ENCODE results near the gene ATP8A1. TPM values are rescaled to one million over a fixed set of nuclear protein-coding genes. Genes with fewer than 3 reads are reported as not detected.
A peak's percentile ranks its signal among the peaks of the same experiment; 100 is the strongest.
"Not testable (repeated sequence)": the region's sequence is repeated elsewhere in the genome, so short reads cannot be mapped to it uniquely, and the experiment has no call there.

The ATP8A1 gene
- total RNA-seq, 1 experiment from 2014 or later: 0.29 TPM

GRCh38 chr4:42391355-42391664, 265.6 kb downstream of the ATP8A1 start:
- in situ Hi-C loops (cut with HindIII; ENCODE audit: low pct_unique_long_range_greater_than_20kb, low sequenced_read_pairs): no loop called here
- no peak for DNase-seq (ENCODE audit: low read depth, low spot score)

- in situ Hi-C loops (cut with HindIII; ENCODE audit: low pct_unique_long_range_greater_than_20kb, low sequenced_read_pairs): no loop called here
These were observed 266.1 kb downstream of the ATP8A1 start for GRCh38 chr4:42390622-42391354.

GRCh38 chr4:42385516-42385915, 271.4 kb downstream of the ATP8A1 start:
- no peak for DNase-seq (ENCODE audit: low read depth, low spot score)
- in situ Hi-C loops (cut with HindIII; ENCODE audit: low pct_unique_long_range_greater_than_20kb, low sequenced_read_pairs): no loop called here

More at GRCh38 chr4:42390622-42391354, 266.1 kb downstream of the ATP8A1 start:
- DNase-seq (ENCODE audit: low read depth, low spot score): no peak

GRCh38 chr4:42381666-42382065, 275.2 kb downstream of the ATP8A1 start:
- DNase-seq (ENCODE audit: low read depth, low spot score): no peak
- in situ Hi-C loops (cut with HindIII; ENCODE audit: low pct_unique_long_range_greater_than_20kb, low sequenced_read_pairs): no loop called here

GRCh38 chr4:42377497-42377896, 279.4 kb downstream of the ATP8A1 start:
- DNase-seq (ENCODE audit: low read depth, low spot score): no peak
- in situ Hi-C loops (cut with HindIII; ENCODE audit: low pct_unique_long_range_greater_than_20kb, low sequenced_read_pairs): no loop called here

GRCh38 chr4:42372303-42372702, 284.6 kb downstream of the ATP8A1 start:
- DNase-seq (ENCODE audit: low read depth, low spot score); in situ Hi-C loops (cut with HindIII; ENCODE audit: low pct_unique_long_range_greater_than_20kb, low sequenced_read_pairs): not testable (repeated sequence)

GRCh38 chr4:42371305-42372252, 285.3 kb downstream of the ATP8A1 start:
- in situ Hi-C loops (cut with HindIII; ENCODE audit: low pct_unique_long_range_greater_than_20kb, low sequenced_read_pairs): no loop called here
- peak; percentile 66 for DNase-seq (ENCODE audit: low read depth, low spot score)

GRCh38 chr4:42369489-42369888, 287.4 kb downstream of the ATP8A1 start:
- in situ Hi-C loops (cut with HindIII; ENCODE audit: low pct_unique_long_range_greater_than_20kb, low sequenced_read_pairs): no loop called here
- no peak for DNase-seq (ENCODE audit: low read depth, low spot score)

- DNase-seq (ENCODE audit: low read depth, low spot score): no peak
- in situ Hi-C loops (cut with HindIII; ENCODE audit: low pct_unique_long_range_greater_than_20kb, low sequenced_read_pairs): no loop called here
These were observed 289.9 kb downstream of the ATP8A1 start for GRCh38 chr4:42366959-42367358.

- in situ Hi-C loops (cut with HindIII; ENCODE audit: low pct_unique_long_range_greater_than_20kb, low sequenced_read_pairs): no loop called here
- no peak for DNase-seq (ENCODE audit: low read depth, low spot score)
These were observed 292.4 kb downstream of the ATP8A1 start for GRCh38 chr4:42364266-42365053.

- in situ Hi-C loops (cut with HindIII; ENCODE audit: low pct_unique_long_range_greater_than_20kb, low sequenced_read_pairs): no loop called here
- DNase-seq (ENCODE audit: low read depth, low spot score): no peak
These were observed 293.3 kb downstream of the ATP8A1 start for GRCh38 chr4:42363614-42364013.

- DNase-seq (ENCODE audit: low read depth, low spot score): no peak
- in situ Hi-C loops (cut with HindIII; ENCODE audit: low pct_unique_long_range_greater_than_20kb, low sequenced_read_pairs): no loop called here
These were observed 294.3 kb downstream of the ATP8A1 start for GRCh38 chr4:42362591-42362990.

GRCh38 chr4:42361456-42361855, 295.4 kb downstream of the ATP8A1 start:
- in situ Hi-C loops (cut with HindIII; ENCODE audit: low pct_unique_long_range_greater_than_20kb, low sequenced_read_pairs): no loop called here
- no peak for DNase-seq (ENCODE audit: low read depth, low spot score)

GRCh38 chr4:42360256-42360669, 296.6 kb downstream of the ATP8A1 start:
- in situ Hi-C loops (cut with HindIII; ENCODE audit: low pct_unique_long_range_greater_than_20kb, low sequenced_read_pairs): no loop called here
- DNase-seq (ENCODE audit: low read depth, low spot score): no peak

- in situ Hi-C loops (cut with HindIII; ENCODE audit: low pct_unique_long_range_greater_than_20kb, low sequenced_read_pairs): no loop called here
- no peak for DNase-seq (ENCODE audit: low read depth, low spot score)
These were observed 297.2 kb downstream of the ATP8A1 start for GRCh38 chr4:42359711-42360110.

All from SK-MEL-5 (cell line).